GM10266 (cell line): Measurements from ENCODE around the gene PRAMEF20.

Experiments used
- DNase-seq: peaks from one replicate; pipeline ENCODE4 v3.0.0; 2012; ENCODE audit errors: extremely low spot score
- TF ChIP-seq, protein P1 (sequence below): IDR thresholded peaks from 2 replicates; pipeline ENCODE4 v1.5.1; 2012; ENCODE audit warnings: mild to moderate bottlenecking, low read depth; ENCODE audit not compliant: control insufficient read depth, insufficient read depth; ENCODE audit errors: missing control alignments

Gene PRAMEF20

DNA sequence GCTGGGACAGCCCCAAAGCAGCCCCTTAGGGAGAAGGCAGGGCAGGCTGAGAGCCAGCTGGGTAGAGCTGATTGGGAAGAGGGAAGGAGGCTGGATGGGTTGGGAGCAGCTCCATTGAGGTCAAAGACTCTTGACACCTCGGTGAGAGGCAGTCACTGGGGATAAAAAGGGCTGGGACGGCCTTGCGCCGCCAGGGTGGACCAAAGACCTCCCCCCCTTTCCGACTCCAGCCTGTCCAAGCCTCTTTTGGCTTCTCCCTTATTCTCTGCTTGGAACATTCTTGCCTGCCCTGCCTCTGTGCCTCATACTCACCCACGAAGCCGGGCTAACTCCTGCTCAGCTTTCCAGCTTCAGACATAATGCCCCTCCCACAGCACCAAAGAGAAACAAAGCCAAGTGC lies 52.4 kb downstream of the PRAMEF20 start:
- TF ChIP-seq, protein P1, sequence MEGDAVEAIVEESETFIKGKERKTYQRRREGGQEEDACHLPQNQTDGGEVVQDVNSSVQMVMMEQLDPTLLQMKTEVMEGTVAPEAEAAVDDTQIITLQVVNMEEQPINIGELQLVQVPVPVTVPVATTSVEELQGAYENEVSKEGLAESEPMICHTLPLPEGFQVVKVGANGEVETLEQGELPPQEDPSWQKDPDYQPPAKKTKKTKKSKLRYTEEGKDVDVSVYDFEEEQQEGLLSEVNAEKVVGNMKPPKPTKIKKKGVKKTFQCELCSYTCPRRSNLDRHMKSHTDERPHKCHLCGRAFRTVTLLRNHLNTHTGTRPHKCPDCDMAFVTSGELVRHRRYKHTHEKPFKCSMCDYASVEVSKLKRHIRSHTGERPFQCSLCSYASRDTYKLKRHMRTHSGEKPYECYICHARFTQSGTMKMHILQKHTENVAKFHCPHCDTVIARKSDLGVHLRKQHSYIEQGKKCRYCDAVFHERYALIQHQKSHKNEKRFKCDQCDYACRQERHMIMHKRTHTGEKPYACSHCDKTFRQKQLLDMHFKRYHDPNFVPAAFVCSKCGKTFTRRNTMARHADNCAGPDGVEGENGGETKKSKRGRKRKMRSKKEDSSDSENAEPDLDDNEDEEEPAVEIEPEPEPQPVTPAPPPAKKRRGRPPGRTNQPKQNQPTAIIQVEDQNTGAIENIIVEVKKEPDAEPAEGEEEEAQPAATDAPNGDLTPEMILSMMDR = no peak
- no peak for DNase-seq

DNA sequence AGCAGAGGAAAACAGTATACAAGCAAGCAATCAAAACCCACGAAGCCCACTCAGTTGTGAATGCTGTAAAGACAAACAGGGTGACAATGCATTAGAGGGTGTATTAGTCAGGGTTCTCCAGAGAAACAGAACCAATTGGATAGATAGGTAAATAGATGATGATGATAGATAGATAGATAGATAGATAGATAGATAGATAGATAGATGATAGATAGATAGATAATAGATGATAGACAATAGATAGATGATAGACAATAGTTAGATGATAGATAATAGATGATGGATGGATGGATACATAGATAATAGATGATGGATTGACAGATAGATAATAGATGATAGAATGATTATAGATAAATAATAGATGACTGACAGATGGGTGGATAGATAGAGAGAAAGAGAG lies 55.3 kb downstream of the PRAMEF20 start:
- no peak for DNase-seq
- TF ChIP-seq, protein P1 = no peak

DNA sequence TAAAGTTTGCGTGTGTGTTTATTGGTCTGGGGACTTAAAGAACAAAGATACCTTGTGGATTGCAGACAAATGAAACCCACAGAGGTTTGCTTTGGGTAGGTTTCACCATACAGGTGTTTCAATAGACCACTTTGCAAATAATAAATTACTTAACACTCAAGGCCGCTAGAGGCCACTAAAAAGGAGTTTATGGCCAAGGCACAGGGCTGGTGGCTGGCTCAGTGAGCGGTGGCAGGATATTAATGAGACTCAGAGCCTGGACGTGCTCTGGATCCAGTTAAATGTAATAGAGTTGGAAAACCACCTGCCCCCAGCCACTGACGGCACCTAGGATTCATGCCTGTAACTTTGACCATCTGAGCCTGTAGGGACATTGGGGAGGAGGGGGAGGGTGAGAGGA lies 59.1 kb downstream of the PRAMEF20 start:
- no peak for DNase-seq
- TF ChIP-seq, protein P1 = peak; percentile 12
